D721Med (cell line): Measurements from ENCODE around the gene CCDC146.
"Not testable (repeated sequence)": the region's sequence is repeated elsewhere in the genome, so short reads cannot be mapped to it uniquely, and the experiment has no call there.

Source experiments
- DNase-seq: peaks from one replicate; pipeline ENCODE4 v3.0.0; 2011; ENCODE audit warnings: low spot score; ENCODE audit not compliant: insufficient read length
- FAIRE-seq: peaks from 2 replicates; lab custom pipeline; 2011; peaks lifted over from hg19 to GRCh38; lab: Jason Lieb, UNC
- TF ChIP-seq, protein P1 (sequence below): IDR thresholded peaks from 2 replicates; pipeline ENCODE4 v1.5.1; 2012; ENCODE audit warnings: mild to moderate bottlenecking, control low read depth; ENCODE audit not compliant: insufficient read depth; ENCODE audit errors: missing control alignments

The CCDC146 gene

DNA sequence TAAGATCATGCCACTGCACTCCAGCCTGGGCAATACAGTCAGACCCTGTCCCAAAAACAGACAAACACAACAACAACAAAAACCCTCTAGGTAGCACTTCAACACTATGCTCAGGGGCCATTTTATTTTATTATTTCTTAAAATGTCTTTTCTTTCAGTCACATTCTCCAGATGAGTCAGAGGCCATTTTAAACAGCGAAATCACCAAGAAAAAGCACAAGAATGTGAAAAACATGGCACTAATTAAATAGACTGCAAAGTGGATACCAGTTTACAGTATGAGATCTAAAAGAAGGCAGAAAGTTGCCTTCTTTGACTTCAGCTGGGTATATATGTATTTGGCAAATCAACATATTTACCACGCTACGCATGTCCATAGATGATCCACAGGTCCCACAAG, 83.3 kb downstream of the CCDC146 start:
- FAIRE-seq (no peak), DNase-seq (no peak)
- TF ChIP-seq, protein P1, sequence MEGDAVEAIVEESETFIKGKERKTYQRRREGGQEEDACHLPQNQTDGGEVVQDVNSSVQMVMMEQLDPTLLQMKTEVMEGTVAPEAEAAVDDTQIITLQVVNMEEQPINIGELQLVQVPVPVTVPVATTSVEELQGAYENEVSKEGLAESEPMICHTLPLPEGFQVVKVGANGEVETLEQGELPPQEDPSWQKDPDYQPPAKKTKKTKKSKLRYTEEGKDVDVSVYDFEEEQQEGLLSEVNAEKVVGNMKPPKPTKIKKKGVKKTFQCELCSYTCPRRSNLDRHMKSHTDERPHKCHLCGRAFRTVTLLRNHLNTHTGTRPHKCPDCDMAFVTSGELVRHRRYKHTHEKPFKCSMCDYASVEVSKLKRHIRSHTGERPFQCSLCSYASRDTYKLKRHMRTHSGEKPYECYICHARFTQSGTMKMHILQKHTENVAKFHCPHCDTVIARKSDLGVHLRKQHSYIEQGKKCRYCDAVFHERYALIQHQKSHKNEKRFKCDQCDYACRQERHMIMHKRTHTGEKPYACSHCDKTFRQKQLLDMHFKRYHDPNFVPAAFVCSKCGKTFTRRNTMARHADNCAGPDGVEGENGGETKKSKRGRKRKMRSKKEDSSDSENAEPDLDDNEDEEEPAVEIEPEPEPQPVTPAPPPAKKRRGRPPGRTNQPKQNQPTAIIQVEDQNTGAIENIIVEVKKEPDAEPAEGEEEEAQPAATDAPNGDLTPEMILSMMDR, result no peak

DNA sequence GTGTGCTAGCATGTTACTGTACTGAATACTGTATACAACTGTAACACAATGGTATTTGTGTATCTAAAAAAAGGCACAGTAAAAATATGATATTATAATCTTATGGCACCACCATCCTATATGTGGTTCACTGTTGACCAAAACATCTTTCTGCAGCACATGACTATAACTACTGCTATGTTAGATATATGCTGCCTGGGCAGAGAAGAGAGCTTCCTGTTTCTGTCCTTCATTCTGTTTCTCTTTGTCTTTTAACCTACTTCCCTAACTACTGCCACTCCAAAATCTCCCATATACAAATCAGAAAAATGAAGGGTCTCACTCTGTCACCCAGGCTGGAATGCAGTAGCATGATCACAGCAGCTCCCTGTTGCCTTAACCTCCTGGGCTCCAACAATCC, 86.0 kb downstream of the CCDC146 start:
- no peak for FAIRE-seq

DNA sequence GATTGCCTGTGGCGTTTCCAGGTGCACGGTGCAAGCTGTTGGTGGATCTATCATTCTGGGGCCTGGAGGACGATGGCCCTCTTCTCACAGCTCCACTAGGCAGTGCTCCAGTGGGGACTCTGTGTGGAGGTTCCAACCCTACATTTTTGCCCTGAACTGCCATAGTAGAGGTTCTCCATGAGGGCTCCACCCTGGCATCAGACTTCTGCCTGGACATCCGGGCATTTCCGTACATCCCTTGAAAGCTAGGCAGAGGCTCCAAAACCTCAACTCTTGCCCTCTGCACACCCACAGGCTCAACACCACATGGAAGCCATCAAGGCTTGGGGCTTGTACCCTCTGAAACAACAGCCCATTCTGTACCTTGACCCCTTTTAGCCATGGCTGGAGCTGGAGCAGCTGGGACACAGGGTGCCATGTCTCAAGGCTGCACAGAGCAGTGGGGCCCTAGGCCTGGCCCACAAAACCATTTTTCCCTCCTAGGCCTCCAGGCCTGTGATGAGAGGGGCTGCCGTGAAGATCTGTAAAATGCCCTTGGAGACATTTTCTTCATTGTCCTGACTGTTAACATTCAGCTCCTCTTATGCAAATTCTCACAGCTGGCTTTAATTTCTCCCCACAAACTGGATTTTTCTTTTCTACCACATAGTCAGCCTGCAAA, 87.2 kb downstream of the CCDC146 start:
- DNase-seq, result no peak
- no peak for FAIRE-seq

More for the DNA sequence above, 86.0 kb downstream of the CCDC146 start:
- TF ChIP-seq, protein P1, result no peak
- DNase-seq, result no peak

DNA sequence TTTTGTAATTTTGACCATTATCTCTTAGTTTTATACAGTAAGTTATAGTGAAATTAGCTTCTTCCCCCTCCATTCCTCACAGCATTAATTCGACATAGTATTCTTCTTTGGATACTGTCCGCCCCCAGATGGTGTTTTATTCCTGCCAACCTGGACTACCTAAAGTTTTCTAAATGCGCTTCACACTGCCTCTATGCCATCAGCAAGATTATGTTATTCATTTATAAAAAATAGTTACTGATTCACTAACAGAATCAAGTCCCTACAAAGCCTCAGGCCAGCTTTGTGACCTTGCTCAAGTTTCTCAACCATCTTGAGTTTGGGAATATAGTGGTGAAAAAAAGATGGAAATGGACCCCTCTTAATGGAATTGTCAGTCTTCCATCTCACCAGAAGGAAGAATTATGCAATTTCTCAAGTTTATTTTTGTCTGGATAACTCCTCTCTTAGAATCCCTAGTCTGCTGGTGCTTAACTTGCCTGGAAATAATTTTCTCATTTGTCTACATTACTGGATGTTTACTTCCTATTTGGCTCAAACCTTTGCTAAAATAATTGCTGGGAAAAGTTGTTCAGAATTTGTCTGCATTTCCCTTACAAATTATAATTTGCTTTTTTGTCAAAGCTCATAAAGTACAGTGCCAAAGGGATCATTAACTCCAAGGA, 93.9 kb downstream of the CCDC146 start:
- TF ChIP-seq, protein P1, result no peak

More for the DNA sequence above, 87.2 kb downstream of the CCDC146 start:
- TF ChIP-seq, protein P1, result no peak

DNA sequence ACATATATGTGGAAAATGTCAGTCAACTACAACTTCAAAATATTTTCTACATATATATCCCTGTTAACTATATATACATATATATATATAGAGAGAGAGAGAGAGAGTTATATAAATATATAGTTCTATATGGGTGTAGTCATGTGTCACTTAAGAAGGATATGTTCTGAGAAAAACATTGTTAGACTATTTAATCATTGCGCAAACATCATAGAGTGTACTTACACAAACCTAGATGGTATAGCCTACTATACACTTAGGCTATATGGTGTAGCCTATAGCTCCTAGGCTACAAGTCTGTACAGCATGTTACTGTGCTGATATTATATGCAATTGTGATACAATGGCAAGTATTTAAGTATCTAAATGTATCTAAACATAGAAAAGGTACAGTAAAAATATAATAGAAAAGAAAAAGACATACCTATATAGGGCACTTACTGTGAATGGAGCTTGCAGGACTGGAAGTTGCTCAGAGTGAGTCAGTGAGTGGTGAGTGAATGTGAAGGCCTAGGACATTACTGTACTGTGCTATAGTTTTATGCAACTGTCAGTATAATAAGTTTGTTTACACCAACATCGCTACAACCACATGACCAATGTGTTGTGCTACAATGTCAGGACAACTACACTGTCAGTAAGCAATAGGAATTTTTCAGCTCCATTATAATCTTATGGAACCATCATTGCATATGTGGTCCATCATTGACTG, 95.2 kb downstream of the CCDC146 start:
- no peak for FAIRE-seq
- DNase-seq, result no peak
- TF ChIP-seq, protein P1, result no peak

More for the DNA sequence above, 93.9 kb downstream of the CCDC146 start:
- DNase-seq, result no peak
- FAIRE-seq, result no peak

DNA sequence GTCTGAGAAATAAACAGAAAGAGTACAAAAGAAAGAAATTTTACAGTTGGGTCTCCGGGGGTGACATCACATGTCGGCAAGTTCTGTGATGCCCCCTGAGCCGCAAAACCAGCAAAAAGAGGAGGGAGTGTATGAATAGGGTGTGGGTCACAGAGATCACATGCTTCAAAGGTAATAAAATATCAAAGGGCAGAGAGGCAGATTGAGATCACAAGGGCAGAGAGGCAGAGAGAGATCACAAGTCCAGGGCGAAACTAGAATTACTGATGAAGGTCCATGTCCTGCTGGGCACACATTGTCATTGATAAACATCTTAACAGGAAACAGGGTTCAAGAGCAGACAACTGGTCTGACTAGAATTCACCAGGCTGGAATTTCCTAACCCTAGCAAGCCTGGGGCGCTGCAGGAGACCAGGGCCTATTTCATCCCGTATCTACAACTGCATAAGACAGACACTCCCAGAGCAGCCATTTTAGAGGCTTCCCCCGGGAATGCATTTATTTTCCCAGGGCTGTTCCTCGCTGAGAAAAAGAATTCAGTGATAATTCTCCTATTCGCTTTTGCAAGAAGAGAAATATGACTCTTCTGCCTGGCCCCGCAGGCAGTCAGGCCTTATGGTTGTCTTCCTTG, 97.4 kb downstream of the CCDC146 start:
- DNase-seq, FAIRE-seq: not testable (repeated sequence)

DNA sequence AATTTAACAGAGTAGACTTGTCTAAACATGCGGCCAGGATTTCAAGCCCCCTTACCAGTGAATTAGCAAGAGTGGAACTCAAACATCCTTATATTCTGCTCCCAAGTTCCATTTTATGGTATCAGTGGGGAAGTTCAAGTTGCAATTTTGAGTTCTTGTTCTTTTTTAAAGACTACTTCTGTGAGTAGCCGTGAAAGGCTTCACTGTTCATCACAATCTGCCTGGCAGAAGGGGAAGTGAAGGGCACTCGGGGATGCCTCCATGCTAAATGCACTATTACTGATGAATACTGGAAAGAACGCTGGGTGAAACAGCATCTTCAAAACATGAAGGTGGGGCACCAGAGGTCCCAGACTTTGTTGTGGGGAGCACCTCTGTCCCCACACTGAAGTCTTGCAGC, 99.7 kb downstream of the CCDC146 start:
- DNase-seq (no peak), FAIRE-seq (no peak)
- TF ChIP-seq, protein P1, result no peak
